Stimulated activated naive CD4-positive, alpha-beta T cell (primary cell): ENCODE measurements around the gene MYO7B.
A peak's percentile ranks its signal among the peaks of the same experiment; 100 is the strongest.

ENCODE experiments used
- DNase-seq, 6 experiments: peaks; one replicate each; lab custom pipeline; 2025; lab: John Stamatoyannopoulos, UW

MYO7B gene

DNA sequence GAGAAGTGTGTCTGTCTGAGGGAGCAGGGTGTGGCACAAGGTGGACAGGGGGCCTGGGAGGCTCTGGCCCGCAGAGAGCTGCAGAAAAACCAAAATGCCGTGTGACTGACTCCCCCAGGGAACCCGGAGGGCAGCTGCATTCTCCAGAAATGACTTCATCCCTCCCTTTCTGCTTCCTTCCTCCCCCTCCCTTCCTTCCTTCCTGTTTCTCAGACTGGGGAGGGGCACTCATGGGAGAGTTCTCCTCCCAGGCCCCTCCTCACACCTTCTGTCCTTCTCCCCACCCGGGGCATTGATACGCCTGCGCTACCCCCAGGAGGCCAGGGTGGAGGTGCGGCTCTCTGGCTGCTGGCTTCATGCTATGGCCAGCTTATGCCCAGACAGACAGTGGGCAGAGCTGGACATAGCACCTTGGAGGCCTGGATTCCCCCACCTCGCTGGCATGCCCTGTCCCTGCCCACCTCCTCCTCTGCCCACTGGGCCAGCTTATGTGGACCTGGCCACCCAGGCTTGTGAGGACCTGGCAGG, 102.3 kb downstream of the MYO7B start:
- DNase-seq, result peak in 1 of 6 experiments; percentile 8

- no peak for DNase-seq
Measured at GRCh38 chr2:127638361-127639110, 103.1 kb downstream of the MYO7B start.

GRCh38 chr2:127639111-127639474, 103.6 kb downstream of the MYO7B start:
- DNase-seq, result peak in 1 of 6 experiments; percentile 32

- DNase-seq, result peak in 3 of 6 experiments; percentile 37 to 58 (median 40)
Measured at GRCh38 chr2:127640082-127641072, 104.9 kb downstream of the MYO7B start.

- DNase-seq, result no peak
Measured at GRCh38 chr2:127641133-127641532, 105.7 kb downstream of the MYO7B start.

DNA sequence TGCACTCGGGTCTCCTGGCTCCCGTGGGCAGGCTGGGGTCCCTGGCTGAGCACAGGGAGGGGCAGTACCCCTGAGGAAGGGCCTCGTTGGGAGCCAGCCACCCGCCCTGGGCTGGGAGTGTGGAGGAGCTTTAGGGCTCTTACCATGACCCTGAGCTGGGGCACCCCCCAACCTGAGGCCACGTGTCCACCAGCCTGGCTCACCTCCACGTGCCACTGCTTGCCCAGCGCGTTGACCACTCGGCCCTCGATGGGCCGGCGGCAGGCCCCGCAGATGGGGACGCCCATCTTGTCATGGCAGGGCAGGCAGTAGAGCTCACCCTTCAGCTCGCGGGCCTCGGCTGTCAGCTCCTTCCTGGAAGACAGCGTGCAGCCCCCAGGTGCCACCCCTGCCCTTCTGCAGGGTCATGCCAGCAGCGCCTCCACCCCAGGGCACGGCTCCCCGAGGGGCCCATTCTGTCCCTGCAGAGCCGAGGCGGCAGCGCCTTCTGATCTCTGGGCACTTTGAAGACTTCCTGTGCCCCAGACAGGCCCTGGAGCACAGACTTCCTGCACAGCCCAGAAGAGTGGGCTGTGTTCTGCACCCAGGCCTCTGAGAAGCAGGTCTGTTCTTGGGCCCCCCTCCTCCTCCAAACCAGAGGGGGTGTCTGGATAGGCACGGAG, 106.5 kb downstream of the MYO7B start:
- DNase-seq, result peak; percentile 36 to 68 (median 54)

- no peak for DNase-seq
Measured at GRCh38 chr2:127642706-127643438, 107.4 kb downstream of the MYO7B start.

DNA sequence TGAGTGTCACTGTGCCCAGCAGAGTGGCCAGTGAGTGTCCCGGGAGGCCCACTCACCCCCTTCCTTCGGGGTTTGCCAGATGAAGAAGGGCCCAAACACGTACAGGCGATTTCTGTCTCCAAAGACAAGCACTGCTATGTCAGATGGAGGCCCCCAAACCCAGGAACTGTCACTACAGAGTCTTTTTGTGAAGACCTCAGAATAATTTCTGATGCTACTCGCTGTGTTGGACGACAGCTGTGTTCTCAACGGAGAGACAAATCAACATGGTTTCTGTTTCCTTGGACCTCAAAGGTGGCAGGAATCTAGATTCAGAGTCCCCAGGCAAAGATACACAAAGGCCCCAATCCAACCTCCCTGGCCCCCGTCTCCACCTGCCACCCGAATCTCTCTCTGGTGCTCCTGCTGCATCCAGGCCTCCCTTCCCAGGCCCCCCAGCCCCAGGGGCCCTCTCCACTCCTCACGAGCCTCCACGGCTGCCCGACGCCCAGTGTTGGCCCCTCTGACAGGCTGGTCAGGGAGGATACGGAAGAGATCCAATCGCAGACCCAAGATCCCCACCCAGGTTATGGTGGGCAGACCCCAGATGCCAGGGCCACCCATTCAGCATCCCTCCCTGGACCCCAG, 108.1 kb downstream of the MYO7B start:
- no peak for DNase-seq

- DNase-seq, result no peak
Measured at GRCh38 chr2:127644066-127645025, 108.9 kb downstream of the MYO7B start.

DNA sequence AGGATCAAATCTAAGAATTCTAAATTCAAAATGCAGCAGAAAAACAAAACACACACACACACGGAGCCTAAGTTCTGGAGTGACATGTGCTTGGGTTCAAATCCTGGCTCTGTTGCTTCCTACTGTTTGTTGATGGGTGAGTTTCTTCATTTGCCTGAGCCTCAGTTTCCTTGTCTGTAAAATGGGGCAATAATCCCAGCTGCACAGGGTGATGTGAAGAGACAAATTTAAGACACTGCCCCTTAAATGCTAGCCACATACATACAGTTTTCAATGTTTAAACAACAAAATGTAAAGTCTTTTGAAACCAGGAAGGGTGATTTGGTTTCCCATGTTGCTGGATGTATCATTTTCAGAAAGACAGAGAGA, 109.5 kb downstream of the MYO7B start:
- no peak for DNase-seq

DNA sequence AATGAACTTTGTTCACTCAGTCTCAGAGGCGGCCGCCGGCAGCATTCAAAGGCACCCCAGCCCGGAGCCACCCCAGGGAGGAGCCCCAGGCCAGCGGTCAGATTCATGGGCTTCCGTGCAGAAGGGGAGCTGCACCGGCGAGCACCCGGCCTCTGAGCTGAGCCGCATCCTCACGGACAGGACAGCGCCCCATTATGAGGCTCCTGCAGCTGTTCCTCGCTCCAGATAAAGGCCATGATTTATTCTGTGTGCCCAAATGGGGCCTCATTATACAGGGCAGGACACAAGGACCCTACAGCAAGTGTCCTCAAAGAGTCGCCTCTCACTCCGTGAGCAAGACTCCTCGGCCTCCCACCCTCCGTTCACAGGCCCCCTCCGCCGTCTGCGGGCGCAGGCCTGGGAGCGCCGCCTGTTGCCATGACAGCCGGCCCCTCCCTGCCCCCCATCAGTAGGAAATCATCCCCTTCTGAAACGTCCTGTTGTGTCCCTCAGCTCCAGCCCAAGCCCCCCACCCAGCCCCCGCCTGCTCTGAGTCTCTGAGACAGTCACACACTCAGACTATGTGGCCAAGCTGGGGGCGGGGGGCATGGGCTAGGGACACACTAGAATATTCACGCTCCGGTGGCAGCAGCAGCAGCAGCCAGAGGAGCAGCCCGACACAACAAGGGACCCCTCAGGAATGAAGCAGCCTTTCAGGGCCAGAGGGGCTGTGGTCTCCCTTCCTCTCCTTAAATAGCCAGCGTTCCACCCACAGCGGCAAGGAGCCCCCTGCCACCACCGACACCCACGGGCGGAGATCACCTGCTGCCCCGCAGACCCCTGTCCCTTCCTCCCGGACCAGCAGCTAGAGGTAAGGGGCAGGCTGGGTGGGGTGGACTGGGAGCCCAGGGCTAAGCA, 110.2 kb downstream of the MYO7B start, which contains the start of gene GPR17:
TSS of gene GPR17 (plus strand) at position 759 of the 897 bp plus-strand sequence. CDS start 4,583 bp downstream, outside the sequence.
- no peak for DNase-seq

- no peak for DNase-seq
Measured at GRCh38 chr2:127646487-127647241, 111.2 kb downstream of the MYO7B start.

DNA sequence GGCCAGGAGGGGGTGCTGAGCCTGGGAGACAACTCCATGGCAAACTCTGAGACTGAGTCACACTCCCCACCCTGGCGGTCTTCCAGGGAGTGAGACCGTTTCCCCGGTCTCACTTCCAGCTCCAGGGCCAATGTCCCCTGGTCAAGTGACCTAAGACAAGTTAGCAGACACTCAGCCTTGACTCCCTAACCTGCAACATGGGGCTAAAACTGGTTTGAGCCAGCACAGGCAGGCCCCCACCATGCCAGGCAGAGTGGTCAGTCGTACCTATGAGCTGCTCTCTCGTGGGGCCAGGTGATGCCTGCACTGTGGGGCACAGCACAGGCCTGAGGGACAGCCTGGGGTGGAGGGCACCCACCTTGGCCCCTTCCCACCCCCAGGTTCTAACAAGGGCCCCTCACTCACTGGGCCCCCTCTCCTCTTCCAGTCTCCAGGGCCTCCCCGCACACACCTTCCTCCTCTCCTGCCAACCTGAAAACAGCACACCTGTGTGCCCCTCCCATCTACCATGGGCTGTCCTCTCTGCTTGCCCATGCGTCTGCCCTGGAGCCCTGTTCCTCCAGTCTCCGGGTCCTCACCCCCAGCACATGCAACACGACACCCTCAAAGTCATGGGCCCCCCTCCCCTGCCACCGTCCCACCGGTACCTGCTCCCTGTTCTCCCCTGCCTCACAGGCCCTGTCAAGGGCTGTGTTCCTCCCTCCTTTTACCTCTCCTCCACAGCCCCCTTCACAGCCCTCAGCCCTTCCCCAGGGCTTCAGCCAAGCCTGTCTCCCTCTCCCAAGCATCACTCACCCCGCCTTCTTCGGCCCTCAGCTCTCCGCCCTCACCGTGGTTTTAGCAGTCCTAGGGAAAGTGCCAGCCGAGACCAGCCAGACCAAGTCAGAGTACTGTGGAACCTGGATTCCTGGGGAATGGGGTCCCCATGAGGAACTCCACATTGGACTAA, 112.0 kb downstream of the MYO7B start:
- DNase-seq, result no peak

DNA sequence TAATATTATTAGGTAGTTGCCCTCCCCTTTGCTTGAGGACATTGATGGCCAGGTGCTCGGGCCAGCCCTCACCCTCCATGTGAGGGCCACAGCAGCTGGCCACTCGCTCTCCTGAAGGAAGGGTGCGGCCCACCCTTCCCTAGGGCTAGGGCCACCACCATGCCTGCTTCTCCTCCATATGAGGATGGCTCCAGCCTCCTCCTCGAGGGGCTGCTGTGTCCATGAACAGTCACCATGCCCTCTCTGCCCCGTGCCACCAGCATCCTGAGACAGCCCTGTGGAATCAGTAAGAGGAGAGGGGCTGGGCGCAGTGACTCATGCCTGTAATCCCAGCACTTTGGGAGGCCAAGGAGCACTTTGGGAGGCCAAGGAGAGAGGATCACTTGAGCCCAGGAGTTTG, 112.8 kb downstream of the MYO7B start:
- no peak for DNase-seq

DNA sequence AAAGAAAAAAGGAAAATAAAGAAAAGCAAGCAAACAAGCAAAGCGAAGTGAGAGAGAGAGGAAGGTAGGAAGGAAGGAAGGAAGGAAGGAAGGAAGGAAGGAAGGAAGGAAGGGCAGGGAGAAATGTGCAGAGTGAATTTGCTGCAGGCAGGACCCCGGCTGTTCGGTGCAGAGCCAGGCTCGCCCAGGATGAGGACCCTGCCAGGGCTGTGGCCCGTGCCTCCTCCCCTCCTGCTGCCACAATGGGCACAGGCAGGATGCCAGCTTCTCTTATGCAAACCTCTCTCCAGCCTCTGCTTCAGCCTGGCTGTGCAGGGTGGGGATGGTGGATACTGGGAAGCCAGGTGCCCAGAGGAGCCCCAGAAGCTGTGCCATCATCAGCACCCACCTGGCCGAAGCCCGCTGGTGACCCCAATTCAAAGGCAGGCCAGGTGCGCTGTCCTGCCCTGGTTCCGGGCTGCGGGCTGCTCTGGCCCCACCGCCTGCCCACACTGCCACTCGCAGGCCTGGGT, 113.7 kb downstream of the MYO7B start:
- DNase-seq, result peak in 3 of 6 experiments; percentile 25 to 55 (median 47)

DNA sequence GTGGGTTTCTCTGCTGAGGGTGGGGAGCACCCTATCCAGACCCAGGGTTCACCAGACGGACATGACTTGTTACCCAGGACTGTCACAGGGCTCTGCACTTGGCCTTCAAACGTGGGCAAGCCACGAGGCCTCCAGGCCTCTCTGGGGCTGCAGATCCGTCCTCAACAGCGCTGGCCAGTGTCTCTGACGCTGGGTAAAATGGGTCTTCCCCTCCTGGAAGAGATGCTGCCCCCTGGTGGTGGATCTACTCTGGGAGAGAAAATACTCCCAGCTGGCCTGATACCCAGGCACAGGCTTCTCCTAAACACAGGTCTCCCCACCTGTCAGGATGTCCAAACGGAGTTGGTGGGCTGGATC, 114.2 kb downstream of the MYO7B start:
- peak; percentile 62 to 90 (median 78) for DNase-seq
